GM19193 (cell line): Measurements from ENCODE around the gene KIF23.

Source experiments
- POLR2A ChIP-seq: IDR thresholded peaks from 4 replicates; pipeline ENCODE4 v1.6.1; 2011; ENCODE audit not compliant: insufficient read depth, insufficient read length; ENCODE audit errors: extremely low read depth

KIF23 gene

GRCh38 chr15:69486481-69487110 is 72.4 kb downstream of the KIF23 start:
- TF ChIP-seq POLR2A: no peak

- no peak for TF ChIP-seq POLR2A
Observed at GRCh38 chr15:69489073-69489571, 75.0 kb downstream of the KIF23 start.

DNA sequence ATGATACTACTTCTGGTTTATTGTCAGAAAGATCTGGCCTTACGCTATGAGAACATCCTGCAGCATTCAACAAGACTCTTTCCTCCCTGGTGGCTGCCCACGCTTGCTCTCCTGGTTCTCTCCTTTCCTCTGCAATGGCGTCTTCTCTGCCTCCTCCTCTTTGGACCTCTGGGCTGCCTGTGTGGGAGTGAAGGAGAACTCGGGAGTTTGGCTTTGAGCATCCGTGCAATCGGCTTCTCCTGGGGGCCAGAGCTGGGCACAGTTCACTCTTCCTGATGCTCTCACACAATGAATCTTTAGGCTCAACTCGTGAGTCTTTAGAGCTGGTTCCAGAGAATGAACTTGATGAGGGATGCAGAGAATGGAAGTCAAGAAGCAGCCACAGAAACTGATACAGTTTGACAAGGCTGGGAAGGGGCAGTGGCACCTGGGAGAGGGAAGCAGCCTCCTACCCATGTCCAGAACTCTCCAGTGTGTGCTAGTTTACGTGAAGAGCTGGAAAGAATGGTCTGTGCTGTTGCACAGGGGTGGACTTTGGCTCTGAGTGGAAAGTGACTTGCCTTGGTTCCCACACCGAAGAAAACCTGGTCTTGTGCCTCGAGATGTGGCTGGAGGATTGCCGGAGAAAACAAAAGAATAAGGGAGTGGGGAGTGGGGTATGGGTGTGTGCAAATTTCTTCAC is 76.3 kb downstream of the KIF23 start:
- TF ChIP-seq POLR2A: no peak

DNA sequence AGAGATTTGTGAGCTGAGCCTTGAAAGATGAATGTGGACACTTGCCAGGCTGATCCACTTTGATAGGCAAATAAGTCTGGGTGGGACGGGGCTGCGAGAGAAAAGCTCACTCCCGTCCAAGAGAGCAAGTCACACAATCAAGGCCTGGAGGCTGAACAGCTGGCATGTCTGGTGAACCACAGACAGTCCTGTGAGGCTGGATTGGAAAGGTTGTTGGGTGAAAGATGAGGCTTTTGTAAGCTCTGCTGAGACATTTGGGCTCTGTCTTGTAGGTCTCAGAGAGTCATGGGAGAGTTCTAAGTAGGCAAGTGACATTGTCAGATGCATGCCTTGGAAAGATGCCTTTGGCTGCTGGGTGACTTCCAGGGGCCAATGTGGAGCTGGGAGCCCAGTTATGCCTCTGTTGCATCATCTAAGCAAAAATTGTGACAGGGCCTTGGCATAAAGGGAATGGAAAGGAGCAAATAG is 76.9 kb downstream of the KIF23 start:
- TF ChIP-seq POLR2A: no peak

- TF ChIP-seq POLR2A: no peak
Observed at GRCh38 chr15:69493406-69493805, 79.3 kb downstream of the KIF23 start.

DNA sequence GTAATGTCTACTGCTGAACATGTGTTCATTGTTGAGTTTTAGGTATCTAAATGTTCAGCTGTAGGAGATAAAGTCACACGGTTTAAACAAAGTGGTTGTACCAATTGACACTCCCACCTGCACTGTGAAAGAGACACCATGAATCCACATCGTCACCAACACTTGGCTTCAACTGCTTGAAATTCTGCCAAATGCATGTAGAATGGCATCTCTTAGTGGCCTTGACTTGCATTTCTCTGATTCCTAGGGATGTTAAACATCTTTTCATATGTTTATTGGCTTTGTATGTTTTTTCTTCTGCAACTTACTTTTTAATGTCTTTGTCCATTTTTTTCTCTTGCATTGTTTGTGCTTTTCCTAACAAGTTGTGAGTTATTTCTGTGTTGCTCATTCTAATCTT is 81.9 kb downstream of the KIF23 start:
- TF ChIP-seq POLR2A: no peak

- no peak for TF ChIP-seq POLR2A
Observed at GRCh38 chr15:69497076-69497475, 82.9 kb downstream of the KIF23 start.

DNA sequence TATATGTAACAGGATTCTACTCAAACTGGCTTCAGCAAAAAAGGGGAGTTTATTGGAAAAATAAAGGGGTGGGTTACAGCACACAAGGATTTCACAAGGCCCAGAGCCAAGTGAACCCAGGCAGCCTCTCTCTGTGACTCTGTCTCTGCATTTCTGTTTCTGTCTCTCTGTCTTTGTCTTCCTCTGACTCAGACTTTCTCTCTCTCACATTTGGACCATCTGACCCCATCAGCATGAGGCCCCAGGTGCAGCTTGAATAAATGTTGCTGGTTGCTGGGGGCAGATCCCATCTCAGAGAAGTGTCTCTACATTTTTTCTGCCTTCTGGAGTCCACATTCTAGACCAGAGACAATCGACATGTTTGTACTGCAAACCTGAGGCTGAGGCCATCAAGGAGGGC is 83.5 kb downstream of the KIF23 start:
- no peak for TF ChIP-seq POLR2A
